Testis (tissue), 3 donors: Measurements from ENCODE around the gene WDR88. TPM values are rescaled to one million over a fixed set of nuclear protein-coding genes. Genes with fewer than 3 reads are reported as not detected.

Experiments used
- DNase-seq: peaks from one replicate; pipeline ENCODE4 v3.0.0-alpha.2; 2019
- H3K27ac ChIP-seq, 2 donors: fragments of 200-600 bp; sonication (generic); one replicate each; pipeline ENCODE4 v1.5.1; 2019
- H3K27me3 ChIP-seq: fragments of 200-600 bp; sonication (generic); one replicate; pipeline ENCODE4 v1.5.1; 2019
- H3K36me3 ChIP-seq: fragments of 200-600 bp; sonication (generic); one replicate; pipeline ENCODE4 v1.5.1; 2017; ENCODE audit warnings: low read depth; ENCODE audit errors: missing control alignments
- H3K4me1 ChIP-seq: fragments of 200-600 bp; sonication (generic); one replicate; pipeline ENCODE4 v1.5.1; 2019
- H3K4me3 ChIP-seq, 2 donors: fragments of 200-600 bp; sonication (generic); one replicate each; pipeline ENCODE4 v1.5.1; 2017 to 2019
- H3K9me3 ChIP-seq: fragments of 200-600 bp; sonication (generic); one replicate; pipeline ENCODE4 v1.5.1; 2017
- CTCF ChIP-seq, 3 experiments: fragments of 450-650 bp in 2 of 3; fragments of 200-600 bp in 1 of 3; sonication (generic) in 1 of 3; IDR thresholded peaks; one replicate each; pipeline ENCODE4 v1.5.1; 2016 to 2019; ENCODE audit warnings: antibody characterized with exemption in 3 of 3, mild to moderate bottlenecking in 2 of 3, moderate library complexity in 1 of 3
- POLR2A ChIP-seq: fragments of 450-650 bp; IDR thresholded peaks from one replicate; pipeline ENCODE4 v1.6.1; 2017; ENCODE audit warnings: antibody characterized with exemption, mild to moderate bottlenecking, moderate library complexity
- WGBS, 2 donors: methylation state at CpG; one replicate each; pipeline ENCODE4 v1.1.5; 2018; 5-methylcytosine and 5-hydroxymethylcytosine counted together
- intact Hi-C: fragments of 100-400 bp; cut with DNase I; formaldehyde crosslinking; loops from one replicate; pipeline ENCODE4 v1.15.1; 2023; ENCODE audit warnings: low total_unique reads
- polyA plus RNA-seq: library from polyadenylated mRNA; stranded (reverse); fragments of 350-450 nt; fragmentation: Illumina TruSeq; extraction: RNeasy Lipid Tissue Mini Kit (QIAGEN cat#74804); gene quantifications from one replicate; pipeline ENCODE4 v1.2.3, GENCODE V29; 2014; ENCODE audit warnings: low read depth, low replicate concordance; ENCODE audit not compliant: insufficient read depth
- total RNA-seq, 2 donors: library from RNA; depleted of rRNA; stranded (reverse); fragments of >200 nt; gene quantifications; one replicate each; pipeline ENCODE4 v1.2.3, GENCODE V29; 2016

WDR88 gene
- total and polyA plus RNA-seq, 3 donors from 2014 or later = 5.0 to 15.3 (median 8.9) TPM

- intact Hi-C loops = no loop called here
- no peaks in the 10 kb centered on the region for H3K36me3 ChIP-seq
- WGBS, 2 donors = 90 to 97% methylated on average over 11 of the region's 11 CpGs
- TF ChIP-seq POLR2A (no peak), CTCF (IDR thresholded peaks at IDR 0.05) (no peak)
- no peak overlapping the region for H3K27ac ChIP-seq
- no peak for DNase-seq
- no peaks in the 10 kb centered on the region for H3K27me3 ChIP-seq
- H3K9me3 ChIP-seq = no peaks in the 10 kb centered on the region
- H3K4me3 ChIP-seq = no peak overlapping the region
- H3K4me1 ChIP-seq = no peaks in the 10 kb centered on the region
Observed at GRCh38 chr19:33093420-33094210, 38.3 kb upstream of the WDR88 start.

GRCh38 chr19:33094436-33095067 lies 37.4 kb upstream of the WDR88 start:
- 93 to 94% methylated on average over 6 of the region's 6 CpGs for WGBS, 2 donors
- Histone ChIP-seq H3K4me1 (no peaks in the 10 kb centered on the region), H3K36me3 (no peaks in the 10 kb centered on the region), H3K27me3 (no peaks in the 10 kb centered on the region), H3K9me3 (no peaks in the 10 kb centered on the region), H3K27ac (no peak overlapping the region), H3K4me3 (no peak overlapping the region)
- TF ChIP-seq CTCF (IDR thresholded peaks at IDR 0.05) (no peak), POLR2A (no peak)
- no peak for DNase-seq
- intact Hi-C loops = no loop called here

DNA sequence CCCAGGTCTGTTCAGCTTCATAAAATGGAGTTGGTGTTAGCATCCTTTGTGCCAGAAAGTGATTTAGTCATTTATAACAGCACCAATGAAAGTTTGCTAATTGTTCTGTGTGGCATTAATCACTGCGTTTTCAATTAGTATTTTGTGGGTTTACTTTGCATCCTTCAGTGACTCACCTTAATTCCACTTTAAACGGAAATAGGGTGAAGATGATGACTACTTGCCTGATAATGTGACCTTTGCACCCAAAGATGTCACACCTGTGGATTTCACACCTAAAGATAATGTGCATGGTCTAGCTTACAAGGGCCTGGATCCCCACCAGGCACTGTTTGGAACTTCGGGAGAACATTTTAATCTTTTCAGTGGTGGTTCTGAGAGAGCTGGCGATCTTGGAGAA lies 35.9 kb upstream of the WDR88 start:
- no peaks in the 10 kb centered on the region for H3K4me1 ChIP-seq
- intact Hi-C loops = no loop called here
- no peak overlapping the region for H3K27ac ChIP-seq
- H3K36me3 ChIP-seq = no peaks in the 10 kb centered on the region
- H3K9me3 ChIP-seq = no peaks in the 10 kb centered on the region
- TF ChIP-seq CTCF (IDR thresholded peaks at IDR 0.05) (no peak), POLR2A (no peak)
- no peak for DNase-seq
- H3K4me3 ChIP-seq = no peak overlapping the region
- no peaks in the 10 kb centered on the region for H3K27me3 ChIP-seq
- WGBS, 2 donors = 93 to 95% methylated on average over 4 of the region's 4 CpGs

DNA sequence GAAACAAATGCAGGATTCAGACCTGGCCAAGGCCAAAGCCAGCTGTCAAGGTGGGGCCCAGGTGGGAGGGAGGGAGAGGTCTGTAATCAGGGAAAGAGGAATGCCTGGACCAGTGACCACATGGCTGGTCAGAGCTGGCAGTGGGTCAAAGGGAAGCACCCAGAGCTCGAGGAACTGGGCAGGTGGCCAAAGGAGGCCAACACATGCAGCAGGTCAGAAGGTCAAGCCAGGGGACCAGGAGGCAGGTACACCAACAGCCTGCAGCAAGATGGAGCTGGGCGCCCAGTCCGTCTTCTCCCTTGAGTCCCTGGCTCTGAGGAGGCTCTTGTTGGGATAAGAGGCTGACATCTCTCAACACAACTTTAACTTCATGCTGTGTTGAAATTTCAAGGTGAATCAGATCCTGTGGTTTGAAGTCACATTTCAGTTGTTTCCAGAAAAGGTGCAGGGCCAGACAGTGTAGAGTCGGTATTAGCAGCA lies 33.8 kb upstream of the WDR88 start:
- no peak for TF ChIP-seq CTCF (IDR thresholded peaks at IDR 0.05)
- no peak for TF ChIP-seq POLR2A
- no peak overlapping the region for H3K27ac ChIP-seq
- H3K4me1 ChIP-seq = no peaks in the 10 kb centered on the region
- no peak overlapping the region for H3K4me3 ChIP-seq
- no peaks in the 10 kb centered on the region for H3K27me3 ChIP-seq
- H3K9me3 ChIP-seq = no peaks in the 10 kb centered on the region
- no peaks in the 10 kb centered on the region for H3K36me3 ChIP-seq
- intact Hi-C loops = no loop called here
- WGBS, 2 donors = 71 to 81% methylated on average over 3 to 4 of the region's 4 CpGs
- no peak for DNase-seq
